Measurements from ENCODE around the gene COL7A1. TPM values are rescaled to one million over a fixed set of nuclear protein-coding genes. Genes with fewer than 3 reads are reported as not detected.

Gene COL7A1
- total RNA-seq, 1 experiment from 2014 or later, result 12.2 TPM

Other genes with a start within 250 kb of the COL7A1 start
- gene FBXW12, start 223.1 kb downstream of the COL7A1 start, total RNA-seq (2014; rRNA removed; shearing (Covaris generic); ENCODE audit: low replicate concordance), result not detected in 2 replicates
- 1.6 and 7.0 TPM in 2 replicates for gene PLXNB1, start 165.2 kb downstream of the COL7A1 start, total RNA-seq (2014; rRNA removed; shearing (Covaris generic); ENCODE audit: low replicate concordance)
- 26.9 and 28.6 TPM in 2 replicates for gene CCDC51, start 155.2 kb downstream of the COL7A1 start, total RNA-seq (2014; rRNA removed; shearing (Covaris generic); ENCODE audit: low replicate concordance)
- gene TMA7, start 155.1 kb downstream of the COL7A1 start, total RNA-seq (2014; rRNA removed; shearing (Covaris generic); ENCODE audit: low replicate concordance), result 316 and 348 TPM in 2 replicates
- gene ATRIP, start 148.6 kb downstream of the COL7A1 start, total RNA-seq (2014; rRNA removed; shearing (Covaris generic); ENCODE audit: low replicate concordance), result 6.8 and 25.3 TPM in 2 replicates
- gene SHISA5, start 91.2 kb downstream of the COL7A1 start, total RNA-seq (2014; rRNA removed; shearing (Covaris generic); ENCODE audit: low replicate concordance), result 94.4 and 113 TPM in 2 replicates
- 0.84 and 3.2 TPM in 2 replicates for gene PFKFB4, start 38.5 kb downstream of the COL7A1 start, total RNA-seq (2014; rRNA removed; shearing (Covaris generic); ENCODE audit: low replicate concordance)
- gene UCN2, start 31.5 kb downstream of the COL7A1 start, total RNA-seq (2014; rRNA removed; shearing (Covaris generic); ENCODE audit: low replicate concordance), result 1.1 TPM in 1 of 2 replicates, not detected in the other
- 199 and 243 TPM in 2 replicates for gene UQCRC1, start 14.3 kb upstream of the COL7A1 start, total RNA-seq (2014; rRNA removed; shearing (Covaris generic); ENCODE audit: low replicate concordance)
- gene TMEM89, start 26.4 kb upstream of the COL7A1 start, total RNA-seq (2014; rRNA removed; shearing (Covaris generic); ENCODE audit: low replicate concordance), result not detected in 2 replicates
- 4.4 and 9.7 TPM in 2 replicates for gene SLC26A6, start 40.1 kb upstream of the COL7A1 start, total RNA-seq (2014; rRNA removed; shearing (Covaris generic); ENCODE audit: low replicate concordance)
- gene CELSR3, start 67.6 kb upstream of the COL7A1 start, total RNA-seq (2014; rRNA removed; shearing (Covaris generic); ENCODE audit: low replicate concordance), result 0.05 and 0.16 TPM in 2 replicates
- gene NCKIPSD, start 90.6 kb upstream of the COL7A1 start, total RNA-seq (2014; rRNA removed; shearing (Covaris generic); ENCODE audit: low replicate concordance), result 2.0 and 4.8 TPM in 2 replicates
- gene IP6K2, start 121.9 kb upstream of the COL7A1 start, total RNA-seq (2014; rRNA removed; shearing (Covaris generic); ENCODE audit: low replicate concordance), result 14.6 and 15.9 TPM in 2 replicates

Measured in MG63 (cell line).